HG03039 (cell line): Measurements from ENCODE around the gene PPM1H.
"Not testable (repeated sequence)": the region's sequence is repeated elsewhere in the genome, so short reads cannot be mapped to it uniquely, and the experiment has no call there.

Experiments
- ATAC-seq: cut with Tn5 transposase; IDR thresholded peaks from one replicate; pipeline ENCODE4 v1.9.1; 2021; ENCODE audit warnings: mild to moderate bottlenecking, moderate library complexity; ENCODE audit not compliant: unreplicated experiment

The PPM1H gene

DNA sequence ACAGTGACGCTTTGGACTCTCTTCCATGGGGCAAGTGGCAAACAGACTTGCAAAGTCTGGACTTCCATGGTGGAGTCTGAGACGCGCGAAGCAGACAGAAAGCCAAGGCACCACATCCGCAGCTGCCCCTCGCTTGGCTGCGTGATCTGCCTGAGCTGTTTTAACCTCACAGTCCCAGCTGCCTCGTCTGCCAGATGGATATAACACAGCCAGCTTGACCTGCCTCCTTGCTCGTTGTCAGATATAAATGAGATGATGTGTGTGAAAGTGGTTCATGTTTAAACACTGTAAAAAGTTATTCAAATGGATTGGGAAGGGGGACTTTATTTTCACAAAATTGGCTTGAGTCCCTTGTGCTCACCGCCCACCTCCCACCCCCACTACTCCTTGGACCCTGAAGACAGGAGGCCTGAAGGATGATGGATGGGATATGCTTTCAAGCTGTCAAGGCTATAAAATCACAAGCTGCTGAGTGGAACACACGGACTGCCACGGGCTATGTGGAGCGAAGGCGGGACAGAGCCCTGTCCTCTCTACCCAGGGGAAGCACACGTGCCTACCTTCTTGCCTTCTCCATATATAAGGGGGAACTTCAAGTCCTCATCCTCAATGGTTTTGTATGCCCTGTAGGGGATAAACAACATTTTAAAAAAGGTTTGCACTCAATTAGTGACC lies 241.4 kb downstream of the PPM1H start:
- no peak for ATAC-seq

DNA sequence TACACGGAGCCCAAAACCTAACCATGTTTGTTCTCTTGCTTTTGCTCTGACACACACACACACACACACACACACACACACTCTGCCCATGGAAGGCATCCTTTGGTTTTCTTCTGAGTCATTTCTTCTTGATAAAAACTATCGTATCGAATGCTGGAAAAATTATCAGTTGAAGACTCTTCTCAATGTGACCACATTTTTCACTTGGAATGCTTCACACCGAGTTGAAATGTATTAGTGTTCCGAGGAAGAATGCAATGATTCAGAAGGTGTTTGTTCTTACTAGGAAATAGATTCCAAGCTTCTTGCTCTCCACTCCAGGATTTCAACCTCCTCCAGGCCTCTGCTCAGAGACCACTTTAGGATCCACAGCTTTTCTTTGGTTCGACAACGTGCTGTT lies 242.1 kb downstream of the PPM1H start:
- no peak for ATAC-seq

DNA sequence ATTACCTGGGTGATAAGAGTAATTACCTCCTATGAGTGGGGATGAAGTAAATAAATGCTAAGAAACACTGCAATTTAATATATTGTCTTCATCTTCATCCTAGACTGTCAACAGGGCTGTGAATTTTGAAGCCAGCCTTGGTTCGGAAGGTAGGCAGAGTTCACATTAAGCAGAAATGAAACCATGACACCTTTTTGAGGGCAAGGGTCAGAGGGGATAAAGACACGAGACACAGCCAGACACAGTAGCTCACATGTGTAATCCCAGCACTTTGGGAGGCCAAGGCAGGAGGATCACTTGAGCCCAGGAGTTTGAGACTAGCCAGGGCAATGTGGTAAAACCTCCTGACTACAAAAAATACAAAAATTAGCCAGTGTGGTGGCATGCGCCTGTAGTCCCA lies 243.6 kb downstream of the PPM1H start:
- no peak for ATAC-seq

DNA sequence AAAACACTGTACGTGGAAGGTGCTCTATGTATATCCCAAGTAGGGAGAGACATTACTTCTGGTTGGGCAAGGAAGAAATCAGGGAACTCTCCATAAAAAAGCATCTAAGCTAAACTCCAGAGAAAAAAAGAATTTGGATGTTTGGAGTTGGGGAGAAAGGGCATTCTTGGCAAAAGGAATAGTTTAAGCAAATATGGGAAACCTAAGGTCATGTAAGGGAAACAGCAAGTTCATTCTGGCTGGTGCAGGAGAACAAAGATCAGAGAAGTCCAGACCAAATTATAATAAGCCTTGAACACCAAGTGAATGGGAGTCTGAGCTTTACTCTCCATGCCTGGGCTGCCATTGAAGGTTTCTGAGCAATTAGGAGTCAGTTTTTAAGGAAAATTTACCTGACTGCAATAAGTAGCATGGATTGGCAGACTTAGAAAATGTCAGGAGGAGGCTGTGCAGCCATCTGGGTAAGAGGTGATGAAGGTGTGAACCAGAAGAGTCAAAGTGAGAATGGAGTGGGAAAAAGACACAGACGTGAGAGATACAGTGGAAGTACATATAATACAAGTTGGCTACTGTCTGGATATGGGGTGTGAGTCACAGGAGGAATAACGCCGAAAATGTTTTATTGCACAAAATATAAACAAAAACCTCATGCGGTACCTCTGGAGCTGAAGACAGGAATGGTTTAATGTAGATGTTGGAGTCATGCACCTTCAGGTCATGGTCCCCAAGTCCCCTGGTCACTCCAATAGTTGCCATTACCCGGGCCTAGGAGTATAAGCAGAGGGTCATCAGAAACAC lies 245.7 kb downstream of the PPM1H start:
- ATAC-seq = no peak

DNA sequence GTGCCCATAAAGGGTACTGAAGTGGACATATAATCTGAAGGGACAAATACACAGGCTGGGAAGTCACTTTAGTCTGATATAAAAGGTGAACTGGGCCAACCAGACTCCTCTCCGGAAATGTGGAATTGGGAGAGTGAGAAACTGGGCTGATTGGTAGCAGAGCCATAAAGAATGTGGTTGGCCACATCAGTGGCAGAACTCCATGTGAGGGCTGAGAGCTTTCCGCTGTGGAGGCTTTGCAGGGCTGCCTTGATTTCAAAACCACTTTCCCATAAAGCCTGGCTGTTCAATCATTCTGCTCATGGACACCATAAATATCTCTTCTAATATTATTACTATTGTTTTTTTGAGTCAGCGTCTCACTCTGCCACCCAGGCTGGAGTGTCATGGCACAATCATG lies 248.0 kb downstream of the PPM1H start:
- no peak for ATAC-seq

DNA sequence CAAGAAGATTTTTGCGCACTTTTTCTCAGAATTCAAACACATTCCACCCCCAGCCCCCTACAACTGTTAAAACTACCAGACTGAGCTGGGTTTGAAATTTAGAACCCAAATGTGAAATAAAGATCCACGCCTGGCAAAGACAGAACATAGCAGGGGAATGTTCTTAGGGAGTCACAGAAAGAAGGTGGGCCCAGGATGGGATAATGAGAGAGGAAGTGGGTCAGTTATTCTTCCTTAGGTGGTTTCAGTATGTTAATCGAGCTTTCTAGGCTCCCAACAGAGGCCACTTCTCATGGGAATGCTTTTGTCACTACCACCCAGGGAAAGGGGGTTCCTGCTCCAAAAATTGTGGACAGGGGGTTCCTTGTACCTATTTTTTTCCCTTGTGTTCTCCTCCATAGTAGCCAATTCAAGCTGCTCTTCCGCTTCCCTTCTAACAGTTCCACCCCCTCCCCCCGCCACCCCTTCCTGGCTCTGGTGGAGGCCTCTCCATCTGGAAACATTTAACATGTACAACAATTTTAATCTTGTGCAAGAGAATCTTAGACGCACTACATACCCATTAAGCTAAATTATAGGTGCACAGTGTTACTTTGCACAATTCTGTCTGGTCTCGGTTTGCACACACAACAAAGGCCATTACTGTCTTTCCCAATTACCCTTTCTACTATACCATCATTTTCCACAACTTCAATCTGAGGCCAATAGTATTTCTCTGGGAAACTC lies 250.2 kb downstream of the PPM1H start:
- ATAC-seq = no peak

DNA sequence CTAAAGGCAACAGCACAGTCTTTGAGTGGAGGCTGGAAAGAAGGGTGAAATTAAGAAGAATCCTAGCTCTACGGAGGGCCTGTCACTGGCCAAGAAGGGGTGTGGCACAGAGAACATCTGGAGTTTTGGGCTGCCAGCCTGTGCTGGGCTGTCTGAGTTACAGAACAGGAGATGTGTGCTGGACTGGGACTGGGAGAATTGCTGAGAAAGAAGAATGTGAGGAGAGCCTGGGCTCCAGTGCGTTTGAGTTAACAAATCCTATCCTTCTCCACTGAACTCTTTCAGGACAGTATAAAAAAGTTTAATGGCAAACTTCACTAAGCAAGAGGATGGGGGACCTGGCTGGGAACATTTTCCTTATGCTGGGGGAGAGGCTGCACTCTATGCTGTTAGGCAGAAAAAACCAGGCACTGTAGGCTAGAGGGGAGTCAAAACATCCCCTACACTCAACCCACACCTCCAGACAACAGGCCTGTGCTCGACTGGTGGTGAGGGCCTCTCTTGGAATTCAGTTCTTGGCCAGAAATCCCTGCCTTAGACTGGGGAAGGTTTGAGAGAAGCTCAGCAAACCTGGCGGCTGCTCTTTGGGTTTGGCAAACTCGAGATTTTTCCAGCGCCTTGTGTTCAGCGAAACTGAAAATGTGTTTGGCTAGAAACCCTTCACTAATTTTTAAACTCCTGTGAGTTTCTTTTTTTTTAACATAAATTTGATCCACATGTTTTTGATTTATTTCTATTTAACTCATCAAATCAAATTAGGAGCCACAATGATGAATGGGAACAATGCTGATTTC lies 251.0 kb downstream of the PPM1H start:
- no peak for ATAC-seq

DNA sequence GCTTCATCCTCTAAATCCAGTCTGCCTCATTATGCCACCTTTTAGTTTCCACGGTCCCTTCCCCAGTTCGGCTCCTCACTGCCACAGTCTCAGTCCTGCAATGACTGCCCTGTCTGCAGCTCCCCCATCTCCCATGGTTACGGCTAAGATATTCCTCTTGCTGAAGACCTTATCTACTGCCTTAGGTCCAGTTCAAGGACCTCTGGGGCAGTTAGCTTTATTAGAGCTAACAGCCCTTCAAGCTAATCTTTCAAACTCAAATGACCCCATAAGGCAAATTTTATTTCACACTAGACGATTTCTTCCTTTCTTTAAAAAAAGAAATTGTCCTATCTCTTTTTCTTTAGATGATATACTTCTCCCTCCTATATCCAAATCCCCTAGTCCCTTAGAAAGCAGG lies 253.6 kb downstream of the PPM1H start:
- no peak for ATAC-seq

DNA sequence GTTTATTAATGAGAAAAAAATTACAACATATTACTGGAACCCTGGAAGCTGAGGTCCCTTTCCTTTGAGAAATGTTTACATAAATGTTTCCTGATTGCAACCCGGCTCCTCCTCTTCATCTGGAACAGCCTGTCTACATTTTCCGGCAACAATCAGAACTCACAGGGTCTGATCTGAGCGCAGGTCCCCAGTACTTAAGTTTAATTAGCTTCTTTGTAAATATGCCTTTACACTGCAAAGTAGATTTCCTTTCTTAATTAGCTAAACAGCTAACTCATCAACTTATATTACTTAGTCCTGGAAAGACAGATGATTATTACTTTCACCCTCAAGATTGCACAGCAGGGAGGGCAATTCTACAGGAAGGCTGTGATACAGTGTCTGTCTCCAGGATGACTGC lies 255.3 kb downstream of the PPM1H start:
- no peak for ATAC-seq

DNA sequence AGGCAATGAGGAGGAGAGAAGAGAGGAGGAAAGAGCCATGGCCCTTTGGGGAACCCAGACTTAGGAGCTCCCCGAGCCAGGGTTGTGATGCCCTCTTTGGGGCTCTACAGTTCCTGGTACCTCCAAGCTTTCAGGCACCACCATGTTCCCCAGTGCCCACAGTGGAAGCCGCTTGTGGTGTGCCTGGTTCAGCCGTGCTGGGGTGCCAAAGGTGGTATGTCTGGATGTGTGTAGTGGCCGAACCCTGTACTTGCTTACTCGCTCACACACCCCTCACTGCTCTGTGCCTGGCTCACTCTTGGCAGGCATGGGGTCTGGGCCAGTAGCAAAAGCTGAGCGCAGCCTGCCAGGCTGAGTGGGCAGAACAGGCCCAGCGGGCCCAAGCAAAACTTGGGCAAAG lies 257.6 kb downstream of the PPM1H start:
- ATAC-seq = no peak

DNA sequence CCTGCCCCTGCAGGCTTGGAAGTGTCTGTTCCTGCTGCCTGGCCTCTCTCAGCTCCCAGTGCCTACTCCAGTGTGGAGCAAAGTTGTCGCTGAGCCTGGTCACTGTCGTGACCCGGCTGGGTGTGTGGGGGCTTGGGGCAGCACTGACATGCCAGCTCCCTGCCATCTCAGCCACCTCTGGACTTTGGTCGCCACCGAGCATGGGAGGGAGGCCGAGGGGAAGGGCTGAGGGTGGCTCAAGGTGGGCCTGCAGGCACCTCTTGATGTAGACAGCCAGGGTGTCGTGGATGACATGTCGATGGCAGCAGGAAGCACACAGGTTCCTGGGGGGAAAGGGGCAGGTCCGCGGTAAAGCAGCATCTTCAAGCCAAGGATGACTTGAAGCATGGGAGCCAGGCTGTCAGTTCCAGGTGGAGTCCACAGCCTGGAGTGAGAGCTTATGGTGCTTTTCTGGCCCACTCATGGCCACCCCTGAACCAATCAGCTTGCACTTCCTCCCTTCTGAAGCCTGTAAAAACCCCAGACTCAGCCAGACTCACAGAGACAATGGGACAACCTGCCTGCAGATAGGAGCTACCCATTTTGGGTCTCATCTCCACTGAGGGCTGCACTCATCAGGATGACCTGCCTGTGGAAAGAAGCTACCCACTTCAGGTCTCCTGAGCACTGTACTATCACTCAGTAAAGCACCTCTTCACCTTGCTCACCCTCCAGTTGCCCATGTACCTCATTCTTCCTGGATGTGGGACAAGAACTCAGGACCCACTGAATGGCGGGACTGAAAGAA lies 258.2 kb downstream of the PPM1H start:
- no peak for ATAC-seq

DNA sequence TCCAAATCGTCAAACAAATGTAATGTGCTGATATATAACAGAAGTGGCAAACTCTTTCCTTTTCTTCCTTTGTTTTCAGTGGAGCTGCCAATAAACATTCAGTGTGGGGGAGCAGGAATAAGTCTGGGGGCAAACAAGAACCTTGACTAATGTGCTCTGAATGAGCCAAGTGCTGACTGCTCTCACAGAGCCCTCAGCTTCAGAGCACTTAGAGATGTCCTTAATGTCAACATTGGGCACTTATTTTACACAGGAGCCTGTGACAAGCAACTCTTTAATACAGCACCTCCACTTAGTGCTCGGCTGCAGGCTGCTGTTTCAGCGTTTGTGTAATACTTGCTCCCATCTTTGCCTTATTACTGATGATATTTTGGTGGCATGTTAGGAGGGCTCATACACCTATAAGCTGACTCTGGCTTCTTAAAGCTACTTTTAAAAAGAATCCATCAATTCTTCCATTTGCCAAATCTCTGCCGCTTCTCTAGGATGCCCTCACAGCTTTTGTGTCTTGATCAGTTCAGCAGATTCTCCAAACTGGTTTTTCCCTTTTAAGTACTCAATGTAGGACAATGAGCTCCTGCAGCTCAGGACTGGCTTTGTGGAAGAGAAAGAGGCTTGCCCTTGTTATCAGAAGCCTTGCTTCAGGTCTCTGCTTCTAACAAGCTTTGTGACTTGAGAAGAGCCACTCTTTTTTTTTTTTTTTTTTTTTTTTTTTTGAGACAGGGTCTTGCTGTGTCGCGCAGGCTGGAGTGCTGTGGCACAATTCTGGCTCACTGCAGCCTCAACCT lies 261.7 kb downstream of the PPM1H start:
- ATAC-seq = no peak

DNA sequence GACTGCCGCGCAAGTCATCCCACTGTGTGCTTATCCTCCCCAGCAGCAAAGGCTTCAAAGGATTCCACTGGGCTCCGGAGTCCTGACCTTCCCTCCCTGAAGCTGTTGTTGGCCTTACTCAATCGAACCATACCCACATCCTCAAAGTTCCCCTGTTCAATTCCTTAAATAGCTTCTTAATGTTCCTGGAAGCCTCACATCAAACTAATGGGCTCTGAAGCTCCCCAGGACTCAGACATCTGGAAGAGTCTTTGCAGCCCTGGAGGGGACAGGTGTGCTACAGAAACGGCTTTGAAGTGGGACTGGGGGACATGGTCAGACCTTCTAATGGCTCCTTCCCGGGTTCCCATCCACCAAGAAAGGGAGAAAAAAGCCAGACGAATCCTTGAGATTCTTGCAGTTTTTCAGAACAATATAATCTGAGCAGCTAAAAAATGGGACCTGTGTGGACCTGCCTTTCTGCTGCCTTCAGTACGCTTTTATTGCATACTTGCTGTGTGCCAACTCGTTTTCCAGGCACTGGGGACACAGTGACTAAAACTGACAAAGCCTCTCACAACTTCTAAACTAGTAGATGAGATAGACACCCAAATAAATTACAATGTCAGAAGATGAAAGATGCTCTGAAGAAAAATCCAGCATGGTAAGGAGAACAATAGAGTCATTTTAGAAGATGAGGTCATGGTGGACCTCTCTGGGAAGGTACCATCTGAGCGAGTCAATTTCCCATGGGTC lies 263.8 kb downstream of the PPM1H start:
- no peak for ATAC-seq

DNA sequence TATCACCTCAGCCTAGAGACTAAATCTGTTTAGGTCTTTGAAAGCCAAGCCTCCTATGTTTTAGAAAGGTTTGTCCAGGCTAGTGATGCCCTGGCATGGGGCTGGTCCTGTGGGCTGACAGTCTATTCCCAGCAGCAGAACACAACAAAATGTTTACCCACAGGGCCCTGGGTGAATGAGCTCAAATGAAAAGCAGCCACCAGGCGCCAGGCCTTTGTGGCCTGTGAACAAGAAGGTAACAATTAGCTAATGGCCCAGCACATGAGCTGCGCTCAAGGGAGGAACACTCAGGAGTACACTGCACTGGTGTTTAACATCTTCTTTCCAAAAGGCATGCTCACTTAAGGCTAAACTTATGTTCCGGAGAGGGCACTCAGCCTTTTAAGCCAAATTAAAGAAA lies 266.2 kb downstream of the PPM1H start:
- no peak for ATAC-seq

DNA sequence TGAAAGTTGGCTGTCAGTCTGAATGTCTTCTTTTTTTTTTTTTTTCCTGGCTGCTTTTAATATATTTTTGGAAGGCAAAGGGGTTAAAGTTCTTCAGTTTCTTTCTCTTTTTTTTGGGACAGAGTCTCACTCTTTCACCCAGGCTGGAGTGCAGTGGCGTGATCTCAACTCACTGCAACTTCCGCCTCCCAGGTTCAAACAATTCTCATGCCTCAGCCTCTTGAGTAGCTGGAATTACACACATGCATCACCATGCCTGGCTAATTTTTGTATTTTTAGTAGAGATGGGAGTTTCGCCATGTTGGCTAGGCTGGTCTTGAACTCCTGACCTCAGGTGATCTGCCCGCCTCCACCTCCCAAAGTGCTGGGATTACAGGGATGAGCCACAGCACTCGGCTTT lies 270.0 kb downstream of the PPM1H start:
- ATAC-seq = not testable (repeated sequence)

DNA sequence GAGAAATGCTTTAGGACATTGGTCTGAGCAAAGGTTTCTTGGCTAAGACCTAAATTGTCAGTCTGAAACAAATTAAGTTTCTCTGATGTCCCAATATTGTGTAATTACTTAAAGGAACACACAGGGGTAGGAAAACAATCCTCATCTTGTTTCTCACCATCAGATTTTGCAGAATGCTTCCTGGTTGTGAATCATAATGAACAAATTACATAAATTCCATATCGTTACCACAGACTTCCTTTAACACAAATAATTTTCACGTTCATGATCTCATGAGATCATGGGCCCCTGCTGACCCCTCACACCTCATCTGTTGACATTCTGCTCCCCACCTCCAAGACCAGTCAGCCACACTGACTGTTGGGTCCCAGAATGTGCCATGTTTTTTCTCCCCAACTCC lies 274.2 kb downstream of the PPM1H start:
- ATAC-seq = no peak

DNA sequence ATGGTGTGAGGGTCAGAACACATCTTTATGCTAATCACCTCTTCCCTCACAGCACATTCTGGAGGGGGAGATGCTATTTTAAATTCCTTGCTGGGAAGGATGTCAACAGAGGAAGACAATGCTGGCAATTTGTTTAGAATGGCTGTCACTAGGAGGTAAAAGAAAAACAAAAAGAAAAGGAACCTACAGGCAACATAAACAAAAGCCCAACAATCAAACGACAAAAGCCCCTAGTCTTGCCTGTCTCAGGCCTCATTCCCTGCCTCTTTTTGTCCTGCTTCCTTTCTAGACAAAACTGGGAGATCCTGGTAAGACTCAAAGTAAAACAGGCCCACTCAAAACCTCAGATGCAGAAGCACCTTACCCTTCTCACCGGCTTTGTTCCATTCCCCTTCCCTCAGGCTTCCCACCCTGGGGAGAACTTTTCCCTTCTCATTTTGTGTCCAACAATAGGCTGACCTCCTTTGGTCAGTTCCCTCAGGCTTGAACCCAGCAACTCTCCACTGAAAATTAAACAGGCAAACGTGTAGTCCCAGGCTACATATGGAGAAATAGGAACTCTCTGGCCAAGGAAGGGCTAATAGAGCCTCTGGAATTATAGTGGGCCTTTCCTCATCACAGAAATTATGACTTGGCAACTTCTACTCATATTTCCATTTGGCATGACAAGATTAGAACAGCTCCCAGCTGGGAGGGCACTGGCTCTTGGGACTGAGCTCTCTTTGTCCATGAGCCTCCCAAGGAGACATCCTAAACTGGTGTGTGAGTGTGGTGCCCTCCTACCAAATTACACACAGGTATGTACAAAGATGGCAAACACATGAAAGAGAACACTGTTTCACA lies 275.3 kb downstream of the PPM1H start:
- no peak for ATAC-seq

DNA sequence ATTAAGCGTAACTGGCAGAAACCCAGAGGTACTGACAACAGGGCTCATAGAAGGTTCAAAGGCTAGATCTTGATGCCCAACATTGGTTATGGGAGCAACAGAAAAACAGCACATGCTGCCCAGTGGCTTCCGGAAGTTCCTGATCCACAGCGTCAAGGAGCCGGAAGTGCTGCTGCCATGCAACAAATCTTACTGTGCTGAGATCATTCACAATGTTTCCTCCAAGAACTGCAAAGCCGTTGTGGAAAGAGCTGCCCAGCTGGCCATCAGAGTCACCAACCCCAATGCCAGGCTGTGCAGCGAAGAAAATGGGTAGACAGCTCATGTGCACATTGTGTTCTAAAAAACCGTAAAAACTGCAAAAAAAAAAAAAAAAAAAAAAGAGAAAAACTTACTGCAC lies 276.0 kb downstream of the PPM1H start:
- ATAC-seq = no peak
